NCI-H345 treated with DMSO at 0.1 percent for 48 hours (cell line): ENCODE measurements around the gene SENP7.
"Not testable (repeated sequence)": the region's sequence is repeated elsewhere in the genome, so short reads cannot be mapped to it uniquely, and the experiment has no call there.

Experiments
- DNase-seq: peaks from one replicate; lab custom pipeline; 2025; ENCODE audit not compliant: unreplicated experiment; lab: John Stamatoyannopoulos, UW

SENP7 gene

DNA sequence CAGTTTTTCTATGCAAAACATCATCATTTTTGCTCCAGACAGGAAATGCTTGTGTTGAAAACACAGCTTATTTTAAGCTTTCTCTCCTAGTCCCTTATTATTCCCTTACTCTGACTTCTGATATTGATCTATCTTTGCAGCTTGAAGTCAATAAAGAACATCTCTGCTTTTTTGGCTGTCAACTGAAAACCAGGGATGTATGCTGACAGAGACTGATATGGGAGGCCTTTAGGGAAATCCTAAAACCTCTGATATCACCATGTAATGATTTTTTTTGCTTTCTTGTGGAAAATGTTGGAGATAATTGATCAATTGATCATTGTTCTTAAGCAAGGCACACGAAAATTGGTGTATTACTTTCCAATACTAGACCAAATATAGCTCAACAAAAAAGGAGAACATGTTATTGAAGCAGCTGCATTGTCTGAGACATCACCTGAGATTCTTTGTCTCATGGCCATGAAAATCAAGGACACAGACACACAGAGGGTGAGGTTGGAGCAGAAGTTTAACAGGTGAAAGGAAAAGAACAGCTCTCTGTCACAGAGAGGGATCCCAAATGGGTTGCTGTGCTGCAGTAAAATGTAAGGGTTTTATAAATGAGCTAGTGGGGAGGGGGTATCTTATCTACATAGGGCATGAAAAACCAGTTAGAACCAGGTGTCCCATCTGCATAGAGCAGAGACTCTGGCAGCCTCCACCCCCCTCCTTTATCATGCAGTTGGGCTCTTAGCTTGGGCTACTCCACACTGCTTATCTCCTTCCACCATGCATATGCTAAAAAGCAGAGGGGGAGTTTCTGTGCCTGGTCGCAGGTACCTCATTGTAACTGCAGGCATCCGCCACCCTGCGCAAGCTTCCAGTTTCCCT is 17.0 kb upstream of the SENP7 start:
- no peak for DNase-seq

DNA sequence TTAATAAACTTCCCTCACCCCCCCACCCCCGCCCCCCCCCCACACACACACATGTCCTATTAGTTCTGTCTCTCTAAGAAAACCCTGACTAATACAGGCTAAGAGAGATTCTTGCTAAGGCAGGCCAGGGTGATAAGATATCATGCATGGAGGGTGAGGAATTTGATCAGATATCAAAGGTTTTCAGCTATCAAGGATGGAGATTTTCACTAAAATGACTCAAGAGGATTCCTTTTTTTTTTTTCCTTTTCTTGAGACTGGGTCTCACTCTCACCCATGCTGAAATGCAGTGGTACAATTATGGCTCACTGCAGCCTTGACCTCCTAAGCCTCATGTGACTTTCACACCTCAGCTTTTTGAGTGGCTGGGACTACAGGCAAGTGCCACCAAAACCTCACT is 14.9 kb upstream of the SENP7 start:
- no peak for DNase-seq

DNA sequence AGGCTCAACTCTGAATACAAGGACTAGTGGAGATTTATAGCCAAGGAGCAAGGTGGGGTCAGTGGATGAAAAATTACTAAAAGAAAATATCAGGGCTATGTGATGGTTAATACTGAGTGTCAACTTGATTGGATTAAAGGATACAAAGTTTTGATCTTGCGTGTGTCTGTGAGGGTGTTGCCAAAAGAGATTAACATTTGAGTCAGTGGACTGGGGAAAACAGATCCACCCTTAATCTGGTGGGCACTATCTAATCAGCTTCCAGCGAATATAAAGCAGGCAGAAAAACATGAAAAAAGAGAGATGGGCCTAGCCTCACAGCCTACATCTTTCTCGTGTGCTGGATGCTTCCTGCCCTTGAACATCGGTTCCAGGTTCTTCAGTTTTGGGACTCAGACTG is 14.4 kb upstream of the SENP7 start:
- DNase-seq = no peak

DNA sequence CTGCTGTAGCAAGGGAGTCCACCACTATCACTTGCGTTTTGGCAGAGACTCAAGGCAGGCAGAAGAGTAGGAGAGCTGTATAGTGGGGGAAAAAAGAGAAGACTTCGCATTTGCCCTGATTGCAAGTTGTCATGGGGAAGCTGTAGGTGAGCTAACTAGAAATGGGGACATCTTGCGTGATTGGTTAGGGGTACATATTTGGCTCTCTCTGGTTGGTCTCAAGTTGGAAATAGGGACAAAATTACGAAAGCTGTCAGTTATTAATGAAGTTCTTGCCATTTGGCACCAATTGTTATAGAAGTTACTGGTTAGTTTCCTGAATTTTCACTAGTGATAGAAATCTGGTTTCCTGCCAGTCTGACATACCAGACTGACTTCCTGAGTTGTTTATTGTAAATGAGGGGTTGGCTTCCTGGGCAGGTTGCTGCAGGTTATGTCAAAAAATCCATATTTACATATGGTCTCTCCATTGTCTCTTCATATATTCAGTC is 8.2 kb upstream of the SENP7 start:
- no peak for DNase-seq

DNA sequence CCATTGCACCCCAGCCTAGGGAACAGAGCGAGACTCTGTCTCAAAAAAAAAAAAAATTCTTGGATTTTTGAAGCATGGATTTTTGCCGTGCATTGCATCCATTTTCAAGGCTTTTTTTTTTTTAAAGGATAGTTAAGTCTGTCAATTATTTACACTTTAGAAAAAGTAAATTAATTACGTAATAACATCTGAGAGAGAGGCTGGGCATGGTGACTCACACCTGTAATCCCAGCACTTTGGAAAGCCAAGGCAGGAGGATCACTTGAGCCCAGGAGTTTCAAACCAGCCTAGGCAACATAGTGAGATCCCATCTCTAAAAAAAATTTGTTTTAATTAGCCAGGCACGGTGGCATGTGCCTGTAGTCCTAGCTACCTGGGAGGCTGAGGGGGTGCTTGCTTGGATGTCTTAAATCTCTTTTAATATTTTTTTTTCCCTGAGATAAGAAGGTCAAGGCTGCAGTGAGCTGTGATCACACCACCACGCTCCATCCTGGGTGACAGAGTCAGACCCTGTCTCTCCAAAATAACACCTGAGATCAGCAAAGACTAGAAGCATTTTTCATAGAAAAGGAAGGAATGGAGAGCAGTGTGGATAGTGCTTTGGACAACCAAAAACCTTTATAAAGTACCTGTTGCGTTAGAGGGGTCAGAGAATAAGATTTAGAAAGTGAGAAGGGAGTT is 6.8 kb upstream of the SENP7 start:
- no peak for DNase-seq

DNA sequence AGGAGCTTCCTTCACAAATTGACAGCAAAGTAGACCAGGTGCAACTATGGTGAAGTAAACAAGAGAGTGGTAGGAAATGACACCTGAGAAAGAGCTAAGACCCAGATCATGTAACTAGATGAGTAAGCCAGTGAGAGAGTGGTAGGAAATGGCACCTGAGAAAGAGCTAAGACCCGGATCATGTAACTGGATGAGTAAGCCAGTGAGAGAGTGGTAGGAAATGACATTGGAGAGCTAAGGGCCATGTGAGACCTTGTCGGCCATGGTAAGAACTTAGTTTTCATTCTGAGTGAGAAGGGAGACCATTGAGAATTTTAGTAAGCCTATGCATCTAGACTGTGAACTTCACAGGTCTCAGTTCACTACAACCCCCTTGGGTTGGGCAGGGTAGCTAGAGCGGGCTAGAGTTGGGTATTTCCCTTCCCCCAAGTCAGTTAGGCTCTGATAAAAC is 5.4 kb upstream of the SENP7 start:
- no peak for DNase-seq

DNA sequence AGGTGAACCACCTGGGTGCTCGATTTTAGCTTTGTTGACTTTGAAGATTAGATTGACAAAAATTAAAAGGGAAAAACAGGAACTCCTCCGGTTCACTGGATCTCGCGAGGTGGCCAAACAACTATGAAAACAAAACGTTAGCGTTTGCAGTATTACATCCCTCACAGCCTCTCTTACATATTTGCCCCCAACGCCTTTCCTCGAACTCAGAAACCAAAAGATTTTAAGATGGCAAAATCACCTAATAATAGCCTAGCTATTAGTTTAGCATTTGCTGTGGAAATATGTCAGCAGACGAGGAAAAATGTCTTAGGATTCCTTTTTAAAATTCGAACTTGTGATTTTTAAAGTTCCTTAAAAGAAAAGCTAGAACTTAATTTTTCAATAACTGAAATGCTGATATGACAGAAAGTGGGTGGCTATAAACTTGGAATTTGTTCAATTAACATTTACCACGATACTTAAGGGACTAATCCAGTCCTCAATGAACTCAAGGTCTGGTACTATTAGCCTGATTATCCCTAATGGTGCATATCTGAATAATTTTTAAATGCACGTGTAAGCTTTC is 491 bp upstream of the SENP7 start:
- no peak for DNase-seq

DNA sequence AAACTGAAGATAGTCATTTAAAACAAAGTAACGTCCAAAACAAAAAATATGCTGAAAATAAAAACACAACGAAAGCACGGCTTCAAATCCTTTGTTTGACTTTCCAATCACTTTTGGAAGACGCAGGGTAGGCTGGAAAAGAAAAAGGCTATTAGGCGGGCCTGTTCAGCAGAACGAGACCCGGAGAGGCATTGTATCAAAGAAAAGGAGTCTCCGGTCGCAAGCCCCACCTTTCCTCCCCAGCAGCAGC is 691 bp downstream of the SENP7 start:
- DNase-seq = no peak

DNA sequence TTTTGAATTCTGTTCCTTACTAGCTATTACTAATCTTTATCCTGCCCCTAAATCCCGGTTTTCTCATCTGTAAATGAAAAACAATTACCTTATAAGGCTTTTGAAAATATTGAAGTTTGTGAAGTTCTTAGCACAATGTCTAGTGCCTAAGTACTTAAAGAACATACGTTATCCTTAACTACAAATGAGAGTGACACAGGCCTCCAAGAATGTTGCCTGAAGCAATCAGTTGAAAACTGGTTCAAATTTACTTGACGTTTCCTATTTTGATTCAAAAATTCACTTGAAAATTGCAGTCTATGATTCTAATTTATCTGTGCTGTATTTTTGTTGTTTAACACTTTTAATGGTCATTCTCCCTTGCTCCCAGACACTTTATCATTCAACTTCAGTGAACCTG is 3.2 kb downstream of the SENP7 start:
- DNase-seq = no peak

DNA sequence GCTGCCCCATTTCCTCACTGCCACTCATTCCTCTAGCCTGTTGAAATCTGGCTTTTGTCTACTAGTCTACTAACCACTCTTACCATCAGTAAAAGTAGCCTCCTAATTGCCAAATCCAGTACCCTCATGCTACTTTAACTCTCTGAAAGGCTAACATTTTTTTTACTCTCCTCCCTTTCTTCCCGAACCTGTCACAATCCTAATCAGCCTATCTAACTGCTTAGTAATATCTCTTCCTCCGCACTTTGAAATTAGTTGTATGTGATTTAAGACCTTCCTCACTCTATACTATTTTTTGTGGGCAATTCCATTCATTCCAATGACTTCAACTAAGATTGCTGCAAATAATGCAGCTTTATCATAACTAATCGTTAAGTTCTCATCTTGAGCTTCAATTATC is 3.7 kb downstream of the SENP7 start:
- DNase-seq = no peak

DNA sequence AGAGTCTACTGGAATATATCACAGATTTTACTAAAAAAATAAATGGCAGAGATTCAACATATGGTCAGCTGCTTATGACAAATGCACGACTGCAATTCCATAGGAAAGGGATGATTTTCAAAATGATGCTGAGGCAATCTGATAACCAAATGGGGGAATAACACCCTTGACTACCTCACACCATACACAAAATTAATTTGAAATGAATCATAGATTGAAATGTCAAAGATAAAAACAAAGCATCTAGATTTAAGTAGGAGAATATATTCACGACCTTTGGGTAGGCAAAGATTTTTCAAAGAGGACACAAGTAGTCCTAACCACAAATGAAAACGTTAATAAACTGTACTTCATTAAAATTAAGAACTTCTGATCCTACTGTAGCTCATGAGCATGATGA is 11.2 kb downstream of the SENP7 start:
- DNase-seq = no peak

DNA sequence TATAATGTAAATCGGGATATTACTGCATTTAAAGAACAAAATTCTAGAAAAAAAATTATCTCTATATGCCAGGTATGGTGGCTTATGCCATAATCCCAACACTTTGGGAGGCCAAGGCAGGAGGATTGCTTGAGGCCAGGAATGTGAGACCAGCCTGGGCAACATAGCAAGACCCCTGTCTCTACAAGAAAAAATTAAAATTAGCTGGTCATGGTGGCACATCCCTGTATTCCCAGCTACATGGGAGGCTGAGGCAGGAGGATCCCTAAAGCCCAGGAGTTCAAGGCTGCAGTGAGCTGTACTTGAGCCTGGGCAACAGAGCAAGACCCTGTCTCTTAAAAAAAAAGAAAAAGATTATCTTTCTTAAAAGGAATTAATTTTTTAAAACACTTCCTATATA is 12.8 kb downstream of the SENP7 start:
- DNase-seq = no peak

DNA sequence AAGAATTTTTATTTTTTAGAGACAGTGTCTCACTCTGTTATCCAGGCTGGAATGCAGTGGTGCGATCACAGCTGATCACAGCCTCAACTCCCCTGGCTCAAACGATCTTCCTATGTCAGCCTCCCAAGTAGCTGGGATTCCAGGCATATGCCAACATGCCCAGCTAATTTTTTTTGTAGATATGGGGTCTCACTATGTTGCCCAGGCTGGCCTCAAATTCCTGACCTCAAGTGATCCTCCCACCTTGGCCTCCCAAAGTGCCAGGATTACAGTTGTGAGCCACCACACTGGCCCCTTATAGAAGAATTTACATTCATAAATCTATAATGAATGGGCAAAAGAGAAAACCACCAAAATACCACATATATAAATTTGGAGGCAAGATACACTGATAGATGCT is 15.2 kb downstream of the SENP7 start:
- no peak for DNase-seq

DNA sequence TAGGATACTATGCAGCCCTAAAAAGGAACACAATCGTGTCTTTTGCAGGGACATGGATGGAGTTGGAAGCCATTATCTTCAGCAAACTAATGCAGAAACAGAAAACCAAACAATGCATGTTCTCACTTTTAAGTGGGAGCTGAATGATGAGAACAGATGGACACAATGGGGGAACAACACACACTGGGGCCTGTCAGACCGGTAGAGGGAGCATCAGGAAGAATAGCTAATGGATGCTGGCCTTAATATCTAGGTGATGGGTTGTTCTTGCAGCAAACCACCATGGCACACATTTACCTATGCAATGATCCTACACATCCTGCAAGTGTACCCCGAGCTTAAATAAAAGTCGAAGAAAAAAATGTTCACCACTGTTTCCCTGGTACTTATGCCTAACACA is 17.5 kb downstream of the SENP7 start:
- DNase-seq = no peak

DNA sequence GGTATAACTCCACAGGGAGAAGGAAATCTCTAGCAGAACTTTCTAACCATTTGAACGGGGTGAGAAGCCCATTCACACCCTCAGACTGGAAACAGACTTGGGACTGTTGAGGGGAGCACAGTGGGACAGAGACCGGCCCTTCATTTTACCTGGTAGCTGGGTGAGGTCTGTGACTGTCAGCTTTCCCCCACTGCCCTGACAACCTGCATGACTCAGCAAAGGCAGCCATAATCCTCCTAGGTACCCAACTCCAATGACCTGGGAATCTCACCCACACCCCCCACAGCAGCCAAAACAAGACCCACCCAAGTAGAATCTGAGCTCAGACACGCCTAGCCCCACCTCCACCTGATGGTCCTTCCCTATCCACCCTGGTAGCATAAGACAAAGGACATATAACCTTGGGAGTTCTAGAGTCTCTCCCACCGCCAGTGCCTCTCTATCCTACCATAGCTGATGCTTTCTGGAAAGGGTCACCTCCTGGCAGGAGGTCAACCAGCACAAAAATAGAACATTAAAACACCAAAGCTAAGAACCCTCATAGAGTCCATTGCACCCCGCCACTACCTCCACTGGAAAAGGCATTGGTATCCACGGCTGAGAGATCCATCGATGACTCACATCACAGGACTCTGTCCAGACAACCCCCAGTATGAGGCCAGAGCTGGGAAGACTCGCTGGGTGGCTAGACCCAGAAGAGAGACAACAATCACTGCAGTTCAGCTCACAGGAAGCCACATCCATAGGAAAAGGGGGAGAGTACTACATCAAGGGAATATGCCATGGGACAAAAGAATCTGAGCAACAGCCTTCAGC is 28.0 kb downstream of the SENP7 start:
- no peak for DNase-seq

DNA sequence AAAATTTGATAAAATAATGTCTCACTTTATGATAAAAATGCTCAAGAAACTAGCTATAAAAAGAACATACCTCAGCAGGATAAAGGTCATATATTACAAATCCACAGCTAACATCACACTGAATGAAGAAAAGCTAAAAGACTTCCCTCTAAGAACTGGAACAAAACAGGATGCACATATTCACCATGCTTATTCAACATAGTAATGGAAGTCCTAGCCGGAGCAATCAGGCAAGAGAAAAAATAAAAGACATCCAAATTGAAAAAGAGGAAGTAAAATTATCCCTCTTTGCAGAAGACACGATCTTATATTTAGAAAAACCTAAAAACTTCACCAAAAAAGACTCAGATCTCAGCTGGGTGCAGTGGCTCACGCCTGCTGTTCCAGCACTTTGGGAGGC is 34.0 kb downstream of the SENP7 start:
- no peak for DNase-seq

DNA sequence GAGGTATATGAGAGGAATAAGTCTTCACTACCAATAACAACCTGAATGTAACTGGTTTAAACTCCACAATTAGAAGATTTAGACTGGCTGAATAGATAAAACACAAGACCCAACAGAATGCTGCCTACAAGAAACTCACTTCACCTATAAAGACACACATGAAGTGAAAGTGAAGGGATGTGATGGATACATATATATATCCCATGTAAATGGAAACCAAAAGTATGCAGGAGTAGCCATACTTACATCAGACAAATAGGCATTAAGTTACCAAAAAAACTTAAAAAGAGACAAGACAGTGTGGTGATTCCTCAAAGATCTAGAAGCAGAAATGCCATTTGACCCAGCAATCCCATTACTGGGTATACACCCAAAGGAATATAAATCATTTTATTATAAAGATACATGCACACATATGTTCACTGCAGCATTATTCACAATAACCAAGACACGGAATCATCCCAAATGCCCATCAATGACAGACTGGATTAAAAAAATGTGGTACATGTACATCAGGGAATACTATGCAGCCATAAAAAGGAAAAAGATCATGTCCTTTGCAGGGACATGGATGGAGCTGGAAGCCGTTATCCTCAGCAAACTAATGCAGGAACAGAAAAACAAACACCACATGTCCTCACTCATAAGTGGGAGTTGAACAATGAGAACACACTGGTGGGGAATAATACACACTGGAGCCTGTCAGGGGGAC is 38.0 kb downstream of the SENP7 start:
- not testable (repeated sequence) for DNase-seq

DNA sequence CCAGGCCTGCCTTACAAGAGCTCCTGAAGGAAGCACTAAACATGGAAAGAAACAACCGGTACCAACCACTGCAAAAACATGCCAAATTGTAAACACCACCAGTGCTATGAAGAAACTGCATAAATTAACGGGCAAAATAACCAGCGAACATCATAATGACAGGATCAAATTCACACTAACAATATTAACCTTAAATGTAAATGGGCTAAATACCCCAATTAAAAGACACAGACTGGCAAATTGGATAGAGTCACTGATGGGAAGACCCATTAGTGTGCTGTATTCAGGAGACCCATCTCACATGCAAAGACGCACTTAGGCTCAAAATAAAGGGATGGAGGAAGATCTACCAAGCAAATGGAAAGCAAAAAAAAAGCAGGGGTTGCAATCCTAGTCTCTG is 44.3 kb downstream of the SENP7 start:
- not testable (repeated sequence) for DNase-seq

DNA sequence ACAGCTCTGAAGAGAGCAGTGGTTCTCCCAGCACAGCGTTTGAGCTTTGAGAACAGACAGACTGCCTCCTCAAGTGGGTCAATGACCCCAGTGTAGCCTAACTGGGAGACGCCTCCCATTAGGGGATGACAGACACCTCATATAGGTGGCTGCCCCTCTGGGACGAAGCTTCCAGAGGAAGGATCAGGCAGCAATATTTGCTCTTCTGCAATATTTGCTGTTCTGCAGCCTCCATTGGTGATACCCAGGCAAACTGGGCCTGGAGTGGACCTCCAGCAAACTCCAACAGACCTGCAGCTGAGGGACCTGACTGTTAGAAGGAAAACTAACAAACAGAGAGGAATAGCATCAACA is 45.7 kb downstream of the SENP7 start:
- not testable (repeated sequence) for DNase-seq

DNA sequence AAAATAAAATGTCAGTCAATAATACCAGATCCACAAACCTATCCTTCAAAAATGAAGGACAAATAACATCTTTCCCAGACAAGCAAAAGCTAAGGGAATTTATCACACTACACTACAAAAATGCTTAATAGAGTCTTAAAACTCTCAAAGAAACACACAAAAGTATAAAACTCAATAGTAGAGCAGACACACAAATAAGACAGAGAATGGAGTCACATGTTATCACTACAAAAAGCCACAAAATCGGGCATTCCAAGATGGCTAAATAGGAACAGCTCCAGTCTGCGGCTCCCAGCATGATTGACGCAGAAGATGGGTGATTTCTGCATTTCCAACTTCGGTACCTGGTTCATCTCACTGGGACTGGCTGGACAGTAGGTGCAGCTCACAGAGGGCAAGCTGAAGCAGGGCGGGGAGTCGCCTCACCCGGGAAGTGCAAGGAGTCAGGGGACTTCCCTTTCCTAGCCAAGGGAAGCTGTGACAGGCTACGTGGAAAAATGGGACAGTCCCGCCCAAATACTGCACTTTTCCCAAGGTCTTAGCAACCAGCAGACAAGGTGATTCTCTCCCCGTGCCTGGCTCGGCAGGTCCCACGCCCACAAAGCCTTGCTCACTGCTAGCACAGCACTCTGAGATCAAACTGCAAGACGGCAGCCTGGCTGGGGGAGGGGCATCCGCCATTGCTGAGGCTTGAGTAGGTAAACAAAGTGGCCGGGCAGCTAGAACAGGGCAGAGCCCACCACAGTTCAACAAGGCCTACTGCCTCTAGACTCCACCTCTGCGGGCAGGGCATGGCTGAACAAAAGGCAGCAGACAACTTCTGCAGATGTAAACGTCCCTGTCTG is 46.3 kb downstream of the SENP7 start:
- DNase-seq = no peak
